Aorta (tissue), 4 donors: ENCODE measurements around the gene SMIM1. TPM values are rescaled to one million over a fixed set of nuclear protein-coding genes. Genes with fewer than 3 reads are reported as not detected.

ENCODE experiments used
- polyA plus RNA-seq, 2 donors: library from polyadenylated mRNA; stranded (reverse); fragments of 200-250 nt; gene quantifications; one replicate each; pipeline ENCODE4 v1.2.3, GENCODE V29; 2013
- total RNA-seq, 2 donors: library from RNA; stranded (reverse); fragmentation: NEBNext Ultra II Directional; extraction: Animal tissue kit (Norgen Biotek cat#: 25700); gene quantifications; one replicate each; pipeline ENCODE4 v1.2.1, GENCODE V29; 2021
- donor health status: healthy with polysubstance abuse.
- donor health status: Bipolar disorder and iron deficiency.
- donor health status: DM: no; HTN: no; CAD: no.
- donor health status: DM: yes; HTN: yes; CAD: no.

Gene SMIM1
- total and polyA plus RNA-seq, 4 donors = 3.9 to 7.5 (median 6.0) TPM

Other genes with a start within 250 kb of the SMIM1 start
- gene MEGF6, start 161.2 kb upstream of the SMIM1 start, total RNA-seq = 100 to 1,000 TPM in 1 of 2 donors, 10 to 100 TPM in 1; 91.8 to 223 TPM
- gene MEGF6, start 161.2 kb upstream of the SMIM1 start, polyA plus RNA-seq = 100 to 1,000 TPM in 1 of 2 donors, 10 to 100 TPM in 1; 53.7 to 332 TPM
- 10 to 100 TPM; 35.4 to 39.0 TPM for gene TPRG1L, start 147.7 kb upstream of the SMIM1 start, total RNA-seq
- 10 to 100 TPM; 42.0 to 51.0 TPM for gene TPRG1L, start 147.7 kb upstream of the SMIM1 start, polyA plus RNA-seq
- 10 to 100 TPM; 10.6 to 17.4 TPM for gene WRAP73, start 122.6 kb upstream of the SMIM1 start, total RNA-seq
- gene WRAP73, start 122.6 kb upstream of the SMIM1 start, polyA plus RNA-seq = 10 to 100 TPM in 1 of 2 donors, 1 to 10 TPM in 1; 5.8 to 27.8 TPM
- under 1 TPM in 1 of 2 donors, not detected in 1; 0.18 TPM for gene TP73, start 120.2 kb upstream of the SMIM1 start, total RNA-seq
- gene TP73, start 120.2 kb upstream of the SMIM1 start, polyA plus RNA-seq = under 1 TPM in 1 of 2 donors, not detected in 1; 0.38 TPM
- gene CCDC27, start 20.3 kb upstream of the SMIM1 start, total RNA-seq = not detected
- gene CCDC27, start 20.3 kb upstream of the SMIM1 start, polyA plus RNA-seq = not detected
- gene LRRC47, start 23.7 kb downstream of the SMIM1 start, total RNA-seq = 10 to 100 TPM; 31.9 to 38.8 TPM
- 10 to 100 TPM; 26.8 to 30.7 TPM for gene LRRC47, start 23.7 kb downstream of the SMIM1 start, polyA plus RNA-seq
- 10 to 100 TPM; 47.8 to 53.6 TPM for gene CEP104, start 84.5 kb downstream of the SMIM1 start, total RNA-seq
- gene CEP104, start 84.5 kb downstream of the SMIM1 start, polyA plus RNA-seq = 1 to 10 TPM; 8.1 to 8.5 TPM
- gene DFFB, start 84.7 kb downstream of the SMIM1 start, total RNA-seq = 10 to 100 TPM in 1 of 2 donors, 1 to 10 TPM in 1; 5.7 to 10.2 TPM
- gene DFFB, start 84.7 kb downstream of the SMIM1 start, polyA plus RNA-seq = 1 to 10 TPM; 4.3 to 8.1 TPM
- 10 to 100 TPM; 16.7 to 19.8 TPM for gene C1orf174, start 127.5 kb downstream of the SMIM1 start, total RNA-seq
- gene C1orf174, start 127.5 kb downstream of the SMIM1 start, polyA plus RNA-seq = 10 to 100 TPM; 12.6 to 15.6 TPM